ENCODE measurements around the gene ZBTB3.
"Not testable (repeated sequence)": the region's sequence is repeated elsewhere in the genome, so short reads cannot be mapped to it uniquely, and the experiment has no call there.

ZBTB3 gene

GRCh38 chr11:62753736-62754603 lies at the start of gene ZBTB3:
ZBTB3 (minus strand) TSS chr11:62754160; CDS start chr11:62753664, 496 bp downstream.
- peak; percentile 100 for DNase-seq

- DNase-seq: no peak
These were observed 47.1 kb upstream of the ZBTB3 start for GRCh38 chr11:62801071-62801470.

GRCh38 chr11:62799486-62799885 lies 45.5 kb upstream of the ZBTB3 start:
- no peak for DNase-seq

- DNase-seq: no peak
These were observed 42.3 kb upstream of the ZBTB3 start for GRCh38 chr11:62796281-62796680.

- no peak for DNase-seq
These were observed 40.3 kb upstream of the ZBTB3 start for GRCh38 chr11:62794201-62794775.

GRCh38 chr11:62792202-62792575 lies 38.2 kb upstream of the ZBTB3 start:
- DNase-seq: no peak

GRCh38 chr11:62791501-62792201 lies 37.7 kb upstream of the ZBTB3 start, which contains the start of gene TMEM223:
TMEM223 (minus strand) TSS chr11:62792006; CDS start chr11:62791994, 12 bp downstream.
- DNase-seq: peak; percentile 80

GRCh38 chr11:62789576-62789975 lies 35.6 kb upstream of the ZBTB3 start:
- no peak for DNase-seq

GRCh38 chr11:62788991-62789390 lies 35.0 kb upstream of the ZBTB3 start:
- DNase-seq: no peak

GRCh38 chr11:62787005-62787759 lies 33.2 kb upstream of the ZBTB3 start, which contains the start of gene TMEM179B:
TMEM179B (plus strand) TSS chr11:62787402; CDS start chr11:62787432, 30 bp downstream.
- peak; percentile 98 for DNase-seq

- DNase-seq: peak; percentile 81
These were observed 32.5 kb upstream of the ZBTB3 start for GRCh38 chr11:62786318-62787004.

- no peak for DNase-seq
These were observed 28.8 kb upstream of the ZBTB3 start for GRCh38 chr11:62782753-62783152.

- DNase-seq: no peak
These were observed 24.5 kb upstream of the ZBTB3 start for GRCh38 chr11:62778441-62778840.

- DNase-seq: no peak
These were observed 23.4 kb upstream of the ZBTB3 start for GRCh38 chr11:62777389-62777788.

GRCh38 chr11:62775646-62776045 lies 21.7 kb upstream of the ZBTB3 start:
- no peak for DNase-seq

GRCh38 chr11:62774407-62774806 lies 20.4 kb upstream of the ZBTB3 start:
- no peak for DNase-seq

GRCh38 chr11:62771144-62772021 lies 17.4 kb upstream of the ZBTB3 start, which contains the start of gene TAF6L:
TAF6L (plus strand) TSS chr11:62771396; CDS start chr11:62775784, 4,388 bp downstream.
- peak; percentile 98 for DNase-seq

- DNase-seq: no peak
These were observed 16.8 kb upstream of the ZBTB3 start for GRCh38 chr11:62770778-62771143.

- DNase-seq: not testable (repeated sequence)
These were observed 6.9 kb upstream of the ZBTB3 start for GRCh38 chr11:62760867-62761227.

- DNase-seq: no peak
These were observed 4.2 kb upstream of the ZBTB3 start for GRCh38 chr11:62757846-62758788.

Measured in NCI-H1092 treated with DMSO at 0.1 percent for 48 hours (cell line).